Measurements from ENCODE around the gene JAG1. TPM values are rescaled to one million over a fixed set of nuclear protein-coding genes. Genes with fewer than 3 reads are reported as not detected.
A peak's percentile ranks its signal among the peaks of the same experiment; 100 is the strongest.

JAG1 gene
- total and polyA plus RNA-seq, 8 donors: 13.9 to 60.1 (median 25.1) TPM

DNA sequence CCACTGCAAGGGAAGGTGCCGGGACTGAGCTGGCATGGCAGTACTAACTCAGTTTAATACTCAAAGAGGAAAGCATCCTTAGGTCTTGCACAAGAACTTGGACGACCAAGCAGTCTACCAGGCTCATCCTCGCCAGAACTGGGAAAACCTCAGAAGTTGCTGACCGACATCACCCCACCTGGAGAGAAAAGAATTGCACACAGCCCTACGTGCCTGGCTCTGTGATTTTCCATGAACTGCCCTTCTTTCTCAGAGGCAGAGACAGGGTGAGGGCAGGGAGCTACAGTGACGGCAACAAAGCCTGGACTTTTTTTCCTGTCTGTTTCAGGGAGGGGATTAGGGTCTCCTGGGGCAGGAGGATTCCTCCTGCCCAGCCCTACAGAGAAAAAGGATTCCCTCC lies 8.0 kb downstream of the JAG1 start:
- Histone ChIP-seq H3K36me3 (peaks cover 0 to 20% (median 11%) of the 10 kb centered on the region in 3 donors), H3K4me3 (peak overlapping the region in 1 of 4 donors; percentile 12), H3K27me3 (no peaks in the 10 kb centered on the region), H3K27ac (peak overlapping the region; percentile 30 to 74 (median 65)), H3K9me3 (no peaks in the 10 kb centered on the region), H3K4me1 (peaks cover 52 to 71% (median 58%) of the 10 kb centered on the region in 3 donors)
- FAIRE-seq (no peak), DNase-seq (peak in 1 of 6 donors; percentile 30), ATAC-seq (peak; percentile 29 to 57 (median 42))
- intact Hi-C loops (cut with DNase I): no loop called here
- TF ChIP-seq, protein P1, sequence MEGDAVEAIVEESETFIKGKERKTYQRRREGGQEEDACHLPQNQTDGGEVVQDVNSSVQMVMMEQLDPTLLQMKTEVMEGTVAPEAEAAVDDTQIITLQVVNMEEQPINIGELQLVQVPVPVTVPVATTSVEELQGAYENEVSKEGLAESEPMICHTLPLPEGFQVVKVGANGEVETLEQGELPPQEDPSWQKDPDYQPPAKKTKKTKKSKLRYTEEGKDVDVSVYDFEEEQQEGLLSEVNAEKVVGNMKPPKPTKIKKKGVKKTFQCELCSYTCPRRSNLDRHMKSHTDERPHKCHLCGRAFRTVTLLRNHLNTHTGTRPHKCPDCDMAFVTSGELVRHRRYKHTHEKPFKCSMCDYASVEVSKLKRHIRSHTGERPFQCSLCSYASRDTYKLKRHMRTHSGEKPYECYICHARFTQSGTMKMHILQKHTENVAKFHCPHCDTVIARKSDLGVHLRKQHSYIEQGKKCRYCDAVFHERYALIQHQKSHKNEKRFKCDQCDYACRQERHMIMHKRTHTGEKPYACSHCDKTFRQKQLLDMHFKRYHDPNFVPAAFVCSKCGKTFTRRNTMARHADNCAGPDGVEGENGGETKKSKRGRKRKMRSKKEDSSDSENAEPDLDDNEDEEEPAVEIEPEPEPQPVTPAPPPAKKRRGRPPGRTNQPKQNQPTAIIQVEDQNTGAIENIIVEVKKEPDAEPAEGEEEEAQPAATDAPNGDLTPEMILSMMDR (IDR thresholded peaks at IDR 0.05): no peak
- 12 to 13% methylated on average over 6 of the region's 6 CpGs for WGBS, 2 donors

DNA sequence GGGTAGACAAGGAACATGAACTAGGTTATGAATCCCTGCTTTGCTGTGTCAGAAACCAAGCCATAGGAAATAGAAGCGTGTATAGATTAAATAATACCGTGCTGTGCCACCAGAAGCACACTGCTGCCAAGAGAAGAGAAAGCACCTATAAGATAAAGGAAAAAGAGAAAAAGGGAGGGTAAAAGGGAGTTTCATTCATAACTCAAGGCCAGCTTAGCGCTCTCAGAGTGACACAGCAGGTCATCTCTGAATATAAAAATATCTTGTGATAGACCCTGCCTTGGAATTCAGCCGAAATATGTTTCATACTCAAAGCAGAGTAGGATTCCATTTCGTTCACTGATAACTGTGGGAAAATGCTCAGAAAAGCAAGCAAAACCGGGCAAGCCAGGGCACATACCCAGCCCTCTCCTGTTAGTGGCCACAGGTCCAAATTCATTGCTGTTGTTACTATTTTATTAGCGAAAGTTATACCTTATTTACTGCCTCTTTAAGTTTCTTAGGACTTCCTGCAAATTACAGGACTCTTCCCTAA lies 8.7 kb downstream of the JAG1 start:
- Histone ChIP-seq H3K27me3 (no peaks in the 10 kb centered on the region), H3K9me3 (no peaks in the 10 kb centered on the region), H3K4me3 (peak overlapping the region in 1 of 4 donors; percentile 12), H3K36me3 (peaks cover 0 to 26% (median 11%) of the 10 kb centered on the region in 3 donors), H3K4me1 (peaks cover 52 to 76% (median 61%) of the 10 kb centered on the region in 3 donors), H3K27ac (peak overlapping the region; percentile 30 to 74 (median 52))
- 10 to 12% methylated on average over 7 of the region's 7 CpGs for WGBS, 2 donors
- TF ChIP-seq, protein P1 (IDR thresholded peaks at IDR 0.05): no peak
- ATAC-seq (peak; percentile 36 to 68 (median 50)), FAIRE-seq (no peak), DNase-seq (peak in 1 of 6 donors; percentile 29)
- intact Hi-C loops (cut with DNase I): no loop called here

DNA sequence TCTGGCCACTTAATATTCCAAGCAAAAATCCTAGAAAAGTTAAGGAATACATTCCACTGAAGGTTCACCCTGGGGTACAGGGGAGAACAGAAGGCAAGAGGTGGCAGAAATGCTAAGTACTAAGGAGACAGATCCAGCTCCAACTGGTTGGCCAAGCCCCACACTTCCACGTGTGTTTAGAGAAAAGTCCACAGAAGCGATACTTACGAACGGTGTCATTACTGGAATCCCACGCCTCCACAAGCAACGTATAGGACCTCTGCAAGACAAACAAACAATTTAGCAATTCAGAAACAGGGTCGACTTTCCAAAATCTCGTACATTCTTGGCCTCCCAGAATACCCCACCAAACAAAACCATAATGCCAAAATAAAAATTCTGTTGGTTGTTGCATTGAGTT lies 10.0 kb downstream of the JAG1 start:
- DNase-seq: no peak
- H3K4me3 ChIP-seq: no peak overlapping the region
- H3K36me3 ChIP-seq: peaks cover 0 to 26% (median 11%) of the 10 kb centered on the region in 3 donors
- FAIRE-seq: no peak
- 28 to 53% methylated on average over 8 of the region's 8 CpGs for WGBS, 2 donors
- H3K27me3 ChIP-seq: no peaks in the 10 kb centered on the region
- no peaks in the 10 kb centered on the region for H3K9me3 ChIP-seq
- H3K4me1 ChIP-seq: peaks cover 55 to 76% (median 69%) of the 10 kb centered on the region in 3 donors
- H3K27ac ChIP-seq: no peak overlapping the region
- TF ChIP-seq, protein P1 (IDR thresholded peaks at IDR 0.05): no peak
- no peak for ATAC-seq
- intact Hi-C loops (cut with DNase I): no loop called here

DNA sequence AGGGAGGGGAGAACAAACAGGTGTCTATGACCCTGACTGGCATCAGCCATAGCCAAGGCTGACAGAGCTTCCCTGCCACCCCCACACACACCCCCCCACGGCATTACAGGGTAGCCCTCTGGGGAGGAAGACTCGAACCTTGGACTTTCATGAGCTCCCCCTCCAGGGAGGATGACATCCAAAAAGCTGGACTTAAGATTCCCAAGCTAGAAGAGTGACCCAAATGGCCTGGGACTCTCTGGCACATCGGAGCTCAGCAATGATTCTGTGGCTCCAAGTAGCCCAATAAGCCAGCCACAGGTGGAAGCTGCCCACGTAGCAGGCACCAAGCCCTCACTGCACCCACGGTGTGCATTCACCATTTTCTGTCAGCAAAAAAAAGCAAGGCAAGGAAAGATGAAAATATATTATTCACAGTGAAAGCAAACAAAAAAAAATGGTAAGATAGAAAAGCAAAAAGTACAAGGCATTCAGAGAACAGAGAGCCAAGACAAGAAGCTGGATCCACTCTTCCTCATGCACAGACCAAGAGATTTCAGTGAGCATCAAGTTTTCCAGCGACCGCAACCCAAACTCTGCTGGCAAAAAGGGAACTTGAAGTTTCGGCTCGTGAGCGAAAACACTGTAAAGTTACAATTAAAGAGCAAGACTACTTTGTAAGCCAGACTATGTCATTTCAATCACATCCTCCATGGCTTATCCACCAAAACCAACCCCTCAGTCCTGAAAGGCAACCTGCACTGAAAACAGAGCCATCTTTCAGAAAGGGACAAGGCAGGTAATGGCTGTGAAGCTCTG lies 10.9 kb downstream of the JAG1 start:
- intact Hi-C loops (cut with DNase I): no loop called here
- H3K9me3 ChIP-seq: no peaks in the 10 kb centered on the region
- peak overlapping the region in 1 of 4 donors; percentile 33 for H3K27ac ChIP-seq
- H3K36me3 ChIP-seq: peaks cover 0 to 32% (median 11%) of the 10 kb centered on the region in 3 donors
- WGBS, 2 donors: 80 to 82% methylated on average over 10 of the region's 10 CpGs
- H3K27me3 ChIP-seq: no peaks in the 10 kb centered on the region
- no peak for ATAC-seq
- H3K4me1 ChIP-seq: peaks cover 55 to 75% (median 66%) of the 10 kb centered on the region in 3 donors
- no peak overlapping the region for H3K4me3 ChIP-seq
- TF ChIP-seq, protein P1 (IDR thresholded peaks at IDR 0.05): no peak
- no peak for DNase-seq
- FAIRE-seq: no peak

Measured in pancreas (tissue), 10 donors.